Prostate gland (tissue), 2 donors: Measurements from ENCODE around the gene INPP5D.

Experiments used
- POLR2A ChIP-seq: fragments of 450-650 bp; IDR thresholded peaks from one replicate; pipeline ENCODE4 v1.6.1; 2016; ENCODE audit warnings: antibody characterized with exemption, mild to moderate bottlenecking
- POLR2AphosphoS5 ChIP-seq: sonication (generic); formaldehyde crosslinking; IDR thresholded peaks from one replicate; pipeline ENCODE4 v1.6.1; 2017; ENCODE audit warnings: antibody characterized with exemption
- TF ChIP-seq, protein P1 (sequence below), 4 experiments: fragments of 200-600 bp in 2 of 4; fragments of 450-650 bp in 2 of 4; sonication (generic) in 2 of 4; IDR thresholded peaks; 1 replicate in 3 of 4; 2 replicates in 1 of 4; pipeline ENCODE4 v1.5.1; 2016 to 2019; ENCODE audit warnings: antibody characterized with exemption in 4 of 4, mild to moderate bottlenecking in 2 of 4, moderate library complexity in 2 of 4

DNA sequence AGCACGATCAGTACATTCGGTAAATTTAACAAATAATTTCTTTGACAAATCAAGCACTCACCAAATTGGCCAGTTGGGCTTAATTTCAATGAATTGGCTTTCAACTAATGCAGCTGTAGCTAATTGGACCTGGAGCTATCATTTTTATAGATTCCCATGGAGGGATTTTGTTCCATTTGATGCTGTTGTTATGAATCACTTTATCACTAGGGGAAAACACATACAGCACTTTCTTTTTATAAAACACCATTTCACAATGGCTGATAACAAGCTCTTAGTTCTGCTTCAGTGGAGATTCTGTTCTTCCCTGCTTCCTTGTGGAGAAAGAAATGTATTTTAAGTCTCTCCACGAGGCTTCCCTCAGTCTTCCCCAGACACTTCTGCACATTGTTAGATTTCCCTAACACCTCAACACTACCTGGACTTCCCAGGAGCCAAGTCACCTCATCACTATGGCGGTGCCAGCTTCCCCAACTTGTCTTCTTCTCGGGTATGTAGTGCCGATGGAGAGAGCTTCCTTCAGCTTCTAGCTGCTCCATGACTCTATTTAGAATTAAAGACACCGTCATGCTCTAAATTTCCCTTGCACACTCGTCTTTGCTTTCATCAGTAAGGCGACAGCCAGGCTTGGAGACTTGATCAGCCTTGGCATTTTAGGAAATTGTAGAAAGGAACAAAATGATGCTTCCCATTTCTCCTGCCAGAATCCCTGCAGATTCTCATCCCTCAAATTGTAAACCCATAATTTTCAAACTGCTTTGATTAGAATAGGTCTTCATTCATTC, 72.0 kb downstream of the INPP5D start:
- TF ChIP-seq, protein P1, sequence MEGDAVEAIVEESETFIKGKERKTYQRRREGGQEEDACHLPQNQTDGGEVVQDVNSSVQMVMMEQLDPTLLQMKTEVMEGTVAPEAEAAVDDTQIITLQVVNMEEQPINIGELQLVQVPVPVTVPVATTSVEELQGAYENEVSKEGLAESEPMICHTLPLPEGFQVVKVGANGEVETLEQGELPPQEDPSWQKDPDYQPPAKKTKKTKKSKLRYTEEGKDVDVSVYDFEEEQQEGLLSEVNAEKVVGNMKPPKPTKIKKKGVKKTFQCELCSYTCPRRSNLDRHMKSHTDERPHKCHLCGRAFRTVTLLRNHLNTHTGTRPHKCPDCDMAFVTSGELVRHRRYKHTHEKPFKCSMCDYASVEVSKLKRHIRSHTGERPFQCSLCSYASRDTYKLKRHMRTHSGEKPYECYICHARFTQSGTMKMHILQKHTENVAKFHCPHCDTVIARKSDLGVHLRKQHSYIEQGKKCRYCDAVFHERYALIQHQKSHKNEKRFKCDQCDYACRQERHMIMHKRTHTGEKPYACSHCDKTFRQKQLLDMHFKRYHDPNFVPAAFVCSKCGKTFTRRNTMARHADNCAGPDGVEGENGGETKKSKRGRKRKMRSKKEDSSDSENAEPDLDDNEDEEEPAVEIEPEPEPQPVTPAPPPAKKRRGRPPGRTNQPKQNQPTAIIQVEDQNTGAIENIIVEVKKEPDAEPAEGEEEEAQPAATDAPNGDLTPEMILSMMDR (IDR thresholded peaks at IDR 0.05): no peak
- TF ChIP-seq POLR2AphosphoS5 (no peak), POLR2A (no peak)
